Left lung (tissue), 10 donors: ENCODE results near the gene DYNC1LI2. TPM values are rescaled to one million over a fixed set of nuclear protein-coding genes. Genes with fewer than 3 reads are reported as not detected.
A peak's percentile ranks its signal among the peaks of the same experiment; 100 is the strongest.
"Not testable (repeated sequence)": the region's sequence is repeated elsewhere in the genome, so short reads cannot be mapped to it uniquely, and the experiment has no call there.

Source experiments
- ATAC-seq: fragments of 200-7000 bp; cut with Tn5 transposase; one replicate; pipeline ENCODE4 v1.9.1; 2020; ENCODE audit warnings: moderate library complexity
- DNase-seq, 4 donors: peaks; one replicate each; pipeline ENCODE4 v3.0.0-alpha.2; 2013 to 2020
- H3K27ac ChIP-seq, 2 donors: fragments of 200-600 bp; sonication (generic) in 1 of 2; one replicate each; pipeline versions ENCODE4 v1.5.0 to v1.8.0; 2020 to 2021
- H3K27me3 ChIP-seq, 2 donors: fragments of 200-600 bp; sonication (generic) in 1 of 2; one replicate each; pipeline versions ENCODE4 v1.5.0 to v1.8.0; 2020 to 2021
- H3K36me3 ChIP-seq, 2 donors: fragments of 200-600 bp; sonication (generic) in 1 of 2; one replicate each; pipeline versions ENCODE4 v1.5.0 to v1.8.0; 2020 to 2021
- H3K4me1 ChIP-seq, 2 donors: fragments of 200-600 bp; one replicate each; pipeline ENCODE4 v1.8.0; 2021
- H3K4me3 ChIP-seq, 2 donors: fragments of 200-600 bp; sonication (generic) in 1 of 2; one replicate each; pipeline versions ENCODE4 v1.5.0 to v1.8.0; 2020 to 2021; ENCODE audit warnings: mild to moderate bottlenecking in 1 of 2
- H3K9me3 ChIP-seq, 2 donors: fragments of 200-600 bp; sonication (generic) in 1 of 2; one replicate each; pipeline versions ENCODE4 v1.5.0 to v1.8.0; 2020 to 2021
- intact Hi-C, 2 donors: fragments of 100-400 bp; cut with DNase I; formaldehyde crosslinking; loops; one replicate each; pipeline versions ENCODE4 v1.11.2 to v1.14.2; 2022
- polyA plus RNA-seq, 6 donors: library from polyadenylated mRNA; unstranded; fragments of 120-200 nt; gene quantifications; one replicate each; pipeline ENCODE4 v1.2.1, GENCODE V29; 2013; ENCODE audit not compliant: insufficient read length in 6 of 6
- total RNA-seq, 2 donors: library from RNA; stranded (reverse); fragmentation: NEBNext Ultra II Directional; extraction: Animal tissue kit (Norgen Biotek cat#: 25700); gene quantifications; one replicate each; pipeline ENCODE4 v1.2.1, GENCODE V29; 2021
- TF ChIP-seq, protein P1 (sequence below), 2 donors: fragments of 200-600 bp; sonication (generic) in 1 of 2; IDR thresholded peaks; one replicate each; pipeline versions ENCODE4 v1.5.0 to v1.8.0; 2021; ENCODE audit warnings: antibody characterized with exemption in 2 of 2
- donor health status: DM: no; HTN: yes; CAD: no.
- donor health status: DM: no; HTN: no; CAD: no.

DYNC1LI2 gene
- total and polyA plus RNA-seq, 8 donors, result 118 to 162 (median 145) TPM

- ATAC-seq (no peak), DNase-seq (no peak)
- H3K27ac ChIP-seq, result no peak overlapping the region
- no peak overlapping the region for H3K4me3 ChIP-seq
- peaks cover 5 to 24% of the 10 kb centered on the region in 2 donors for H3K4me1 ChIP-seq
- no peaks in the 10 kb centered on the region for H3K9me3 ChIP-seq
- no peaks in the 10 kb centered on the region for H3K27me3 ChIP-seq
- H3K36me3 ChIP-seq, result no peaks in the 10 kb centered on the region
- TF ChIP-seq, protein P1, sequence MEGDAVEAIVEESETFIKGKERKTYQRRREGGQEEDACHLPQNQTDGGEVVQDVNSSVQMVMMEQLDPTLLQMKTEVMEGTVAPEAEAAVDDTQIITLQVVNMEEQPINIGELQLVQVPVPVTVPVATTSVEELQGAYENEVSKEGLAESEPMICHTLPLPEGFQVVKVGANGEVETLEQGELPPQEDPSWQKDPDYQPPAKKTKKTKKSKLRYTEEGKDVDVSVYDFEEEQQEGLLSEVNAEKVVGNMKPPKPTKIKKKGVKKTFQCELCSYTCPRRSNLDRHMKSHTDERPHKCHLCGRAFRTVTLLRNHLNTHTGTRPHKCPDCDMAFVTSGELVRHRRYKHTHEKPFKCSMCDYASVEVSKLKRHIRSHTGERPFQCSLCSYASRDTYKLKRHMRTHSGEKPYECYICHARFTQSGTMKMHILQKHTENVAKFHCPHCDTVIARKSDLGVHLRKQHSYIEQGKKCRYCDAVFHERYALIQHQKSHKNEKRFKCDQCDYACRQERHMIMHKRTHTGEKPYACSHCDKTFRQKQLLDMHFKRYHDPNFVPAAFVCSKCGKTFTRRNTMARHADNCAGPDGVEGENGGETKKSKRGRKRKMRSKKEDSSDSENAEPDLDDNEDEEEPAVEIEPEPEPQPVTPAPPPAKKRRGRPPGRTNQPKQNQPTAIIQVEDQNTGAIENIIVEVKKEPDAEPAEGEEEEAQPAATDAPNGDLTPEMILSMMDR (IDR thresholded peaks at IDR 0.05), result no peak
- intact Hi-C loops, result no loop called here
Measured at GRCh38 chr16:66690106-66690847, 61.1 kb downstream of the DYNC1LI2 start.

DNA sequence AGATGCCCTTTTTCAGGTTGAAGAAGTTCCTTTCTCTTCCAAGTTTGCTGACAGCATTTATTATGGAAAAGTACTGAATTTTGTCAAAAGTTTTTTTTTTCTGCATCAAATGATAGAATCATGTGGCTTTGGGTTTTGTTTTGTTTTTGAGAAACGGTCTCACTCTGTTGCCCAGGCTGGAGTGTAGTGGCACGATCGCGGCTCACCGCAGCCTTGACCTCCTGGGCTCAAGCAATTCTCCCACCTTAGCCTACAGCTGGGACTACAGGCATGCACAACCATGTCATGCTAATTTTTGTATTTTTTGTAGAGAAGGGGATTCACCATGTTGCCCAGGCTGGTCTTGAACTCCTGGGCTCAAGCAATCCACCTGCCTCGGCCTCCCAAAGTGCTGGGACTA is 62.1 kb downstream of the DYNC1LI2 start:
- intact Hi-C loops, result no loop called here
- no peak for DNase-seq
- Histone ChIP-seq H3K27me3 (no peaks in the 10 kb centered on the region), H3K4me3 (no peak overlapping the region), H3K9me3 (no peaks in the 10 kb centered on the region), H3K27ac (no peak overlapping the region), H3K36me3 (no peaks in the 10 kb centered on the region), H3K4me1 (peaks cover 0 to 16% of the 10 kb centered on the region in 2 donors)
- TF ChIP-seq, protein P1 (IDR thresholded peaks at IDR 0.05), result no peak
- ATAC-seq, result no peak

DNA sequence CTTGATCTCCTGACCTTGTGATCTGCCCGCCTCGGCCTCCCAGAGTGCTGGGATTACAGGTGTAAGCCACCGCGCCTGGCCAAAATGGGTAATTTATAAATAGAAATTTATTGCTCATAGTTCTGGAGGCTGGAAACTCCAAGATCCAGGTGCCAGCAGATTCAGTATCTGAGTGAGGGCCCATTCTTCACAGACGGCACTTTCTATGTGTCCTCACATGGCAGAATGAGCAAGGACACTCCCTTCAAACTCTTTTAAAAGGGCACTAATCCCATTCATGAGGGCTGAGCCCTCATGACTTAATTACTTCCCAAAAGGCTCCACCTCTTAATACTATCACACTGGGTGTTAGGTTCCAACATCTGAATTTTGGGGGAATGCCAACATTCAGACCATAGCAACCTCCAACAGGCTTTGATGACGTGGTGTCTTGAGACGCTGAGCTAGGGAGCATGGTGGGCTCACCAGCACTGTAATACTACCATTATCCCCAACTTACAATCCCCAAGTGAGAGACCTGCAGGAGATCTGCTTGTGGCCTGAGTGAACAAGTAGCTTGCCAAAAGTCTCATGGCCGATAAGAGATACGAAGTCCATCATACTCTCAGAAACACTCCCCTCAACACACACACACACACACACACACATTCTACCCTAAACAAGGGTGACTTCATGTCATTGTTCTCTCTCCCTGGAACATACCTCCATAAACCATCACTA is 63.3 kb downstream of the DYNC1LI2 start:
- Histone ChIP-seq H3K27ac (no peak overlapping the region), H3K36me3 (no peaks in the 10 kb centered on the region), H3K4me3 (no peak overlapping the region), H3K9me3 (no peaks in the 10 kb centered on the region), H3K27me3 (no peaks in the 10 kb centered on the region), H3K4me1 (peaks cover 0 to 4% of the 10 kb centered on the region in 2 donors)
- intact Hi-C loops, result no loop called here
- ATAC-seq (no peak), DNase-seq (no peak)
- TF ChIP-seq, protein P1 (IDR thresholded peaks at IDR 0.05), result no peak

DNA sequence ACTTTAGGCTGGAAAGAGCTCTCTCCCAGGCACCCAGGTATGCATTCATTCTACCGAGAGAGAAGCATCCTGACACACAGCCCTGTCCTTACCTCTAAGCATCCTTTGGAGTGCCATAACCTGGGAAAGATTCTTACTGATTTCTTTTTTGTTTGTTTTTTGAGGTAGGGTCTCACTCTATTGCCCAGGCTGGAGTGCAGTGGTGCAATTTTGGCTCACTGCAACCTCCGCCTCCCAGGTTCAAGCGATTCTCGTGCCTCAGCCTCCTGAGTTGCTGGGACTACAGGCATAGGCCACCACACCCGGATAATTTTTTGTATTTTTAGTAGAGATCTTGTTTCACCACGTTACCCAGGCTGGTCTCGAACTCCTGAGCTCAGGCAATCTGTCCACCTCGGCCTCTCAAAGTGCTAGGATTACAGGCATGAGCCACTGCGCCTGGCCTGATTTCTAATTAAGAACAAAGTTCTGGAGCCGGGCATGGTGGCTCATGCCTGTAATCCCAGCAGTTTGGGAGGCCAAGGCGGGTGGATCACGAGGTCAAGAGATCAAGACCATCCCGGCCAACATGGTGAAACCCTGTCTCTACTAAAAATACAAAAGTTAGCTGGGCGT is 65.8 kb downstream of the DYNC1LI2 start:
- H3K36me3 ChIP-seq, ATAC-seq, H3K4me3 ChIP-seq, intact Hi-C loops, H3K9me3 ChIP-seq, H3K27ac ChIP-seq, DNase-seq, H3K27me3 ChIP-seq, H3K4me1 ChIP-seq: not testable (repeated sequence)

DNA sequence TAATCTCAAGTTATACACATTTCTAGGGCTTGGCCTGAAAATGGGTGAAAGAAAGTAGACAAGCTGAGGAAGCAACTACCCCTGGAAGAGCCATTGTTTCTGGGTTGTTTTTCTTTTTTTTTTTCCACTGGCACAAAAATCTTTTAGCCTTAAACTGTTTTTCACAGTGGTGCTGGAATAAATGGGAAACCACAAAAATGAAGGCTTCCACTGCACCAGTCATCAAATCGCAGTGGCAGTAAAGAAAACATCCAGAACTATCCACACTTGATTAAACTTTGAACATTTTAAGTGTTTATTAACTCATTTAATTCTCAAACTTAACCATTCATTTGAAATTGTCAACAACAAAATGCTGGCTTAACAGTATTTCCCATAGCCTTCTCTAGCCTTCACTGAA is 69.1 kb downstream of the DYNC1LI2 start:
- TF ChIP-seq, protein P1 (IDR thresholded peaks at IDR 0.05), result no peak
- intact Hi-C loops, result no loop called here
- Histone ChIP-seq H3K36me3 (peaks cover 0 to 13% of the 10 kb centered on the region in 2 donors), H3K4me3 (no peak overlapping the region), H3K27me3 (no peaks in the 10 kb centered on the region), H3K4me1 (no peaks in the 10 kb centered on the region), H3K9me3 (no peaks in the 10 kb centered on the region), H3K27ac (peak overlapping the region in 1 of 2 donors; percentile 11)
- no peak for DNase-seq
- no peak for ATAC-seq
